Mucosa of descending colon (tissue), 3 donors: Measurements from ENCODE around the gene KRT20. TPM values are rescaled to one million over a fixed set of nuclear protein-coding genes. Genes with fewer than 3 reads are reported as not detected.

Experiments used
- ATAC-seq: fragments of 200-7000 bp; cut with Tn5 transposase; one replicate; pipeline ENCODE4 v1.9.1; 2020; ENCODE audit warnings: mild to moderate bottlenecking, moderate library complexity
- DNase-seq, 3 donors: peaks; one replicate each; pipeline ENCODE4 v3.0.0-alpha.2; 2020
- H3K36me3 ChIP-seq: fragments of 200-600 bp; one replicate; pipeline ENCODE4 v1.8.0; 2021; ENCODE audit warnings: low read depth, mild to moderate bottlenecking
- H3K4me1 ChIP-seq: fragments of 200-600 bp; one replicate; pipeline ENCODE4 v1.8.0; 2021; ENCODE audit warnings: low read depth, mild to moderate bottlenecking
- H3K4me3 ChIP-seq: fragments of 200-600 bp; one replicate; pipeline ENCODE4 v1.8.0; 2021; ENCODE audit warnings: mild to moderate bottlenecking
- H3K9me3 ChIP-seq: fragments of 200-600 bp; one replicate; pipeline ENCODE4 v1.8.0; 2021; ENCODE audit warnings: mild to moderate bottlenecking
- intact Hi-C, 2 donors: fragments of 100-400 bp; cut with DNase I in 1 of 2; cut with micrococcal nuclease in 1 of 2; formaldehyde crosslinking; loops; one replicate each; pipeline versions ENCODE4 v1.11.0 to v1.11.1; 2022; cut with DNase I, micrococcal nuclease
- long read RNA-seq, 2 donors: library from polyadenylated mRNA; unstranded; transcript quantifications; one replicate each; pipeline ENCODE4 v2.0.0, GENCODE V29; 2019 to 2021
- total RNA-seq, 3 donors: library from RNA; stranded (reverse); fragmentation: NEBNext Ultra II Directional in 2 of 3; extraction: Animal tissue kit (Norgen Biotek cat#: 25700) in 2 of 3; gene quantifications; one replicate each; pipeline versions ENCODE4 v1.2.1 to v1.2.4, GENCODE V29; 2021 to 2023
- TF ChIP-seq, protein P1 (sequence below): fragments of 200-600 bp; IDR thresholded peaks from one replicate; pipeline ENCODE4 v1.8.0; 2022; ENCODE audit warnings: antibody characterized with exemption, mild to moderate bottlenecking
- donor health status: DM: no; HTN: no; CAD: no; lungs with moderate emphysema.
- donor health status: DM: no; HTN: no; CAD: no.
- donor health status: DM: no; HTN: yes; CAD: no.

Gene KRT20, protein sequence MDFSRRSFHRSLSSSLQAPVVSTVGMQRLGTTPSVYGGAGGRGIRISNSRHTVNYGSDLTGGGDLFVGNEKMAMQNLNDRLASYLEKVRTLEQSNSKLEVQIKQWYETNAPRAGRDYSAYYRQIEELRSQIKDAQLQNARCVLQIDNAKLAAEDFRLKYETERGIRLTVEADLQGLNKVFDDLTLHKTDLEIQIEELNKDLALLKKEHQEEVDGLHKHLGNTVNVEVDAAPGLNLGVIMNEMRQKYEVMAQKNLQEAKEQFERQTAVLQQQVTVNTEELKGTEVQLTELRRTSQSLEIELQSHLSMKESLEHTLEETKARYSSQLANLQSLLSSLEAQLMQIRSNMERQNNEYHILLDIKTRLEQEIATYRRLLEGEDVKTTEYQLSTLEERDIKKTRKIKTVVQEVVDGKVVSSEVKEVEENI
- total RNA-seq: 1,000 to 10,000 TPM in 2 of 3 donors, 100 to 1,000 TPM in 1; 553 to 1,810 (median 1,312) TPM
- long read RNA-seq, donor 1, transcript KRT20-201 (8 exons, 1,737 nt): major isoform, 467 of 497 reads
- long read RNA-seq, donor 1, partial matches to known transcripts: 12 of 497 reads
- long read RNA-seq, donor 1, other reads (novel, unspliced or antisense): 14 of 497 reads
- long read RNA-seq, donor 2, transcript KRT20-201 (8 exons, 1,737 nt): major isoform, 241 of 376 reads
- long read RNA-seq, donor 2, transcript KRT20-202 (2 exons, 307 nt): minor isoform, 48 of 376 reads
- long read RNA-seq, donor 2, partial matches to known transcripts: 66 of 376 reads
- long read RNA-seq, donor 2, other reads (novel, unspliced or antisense): 21 of 376 reads

DNA sequence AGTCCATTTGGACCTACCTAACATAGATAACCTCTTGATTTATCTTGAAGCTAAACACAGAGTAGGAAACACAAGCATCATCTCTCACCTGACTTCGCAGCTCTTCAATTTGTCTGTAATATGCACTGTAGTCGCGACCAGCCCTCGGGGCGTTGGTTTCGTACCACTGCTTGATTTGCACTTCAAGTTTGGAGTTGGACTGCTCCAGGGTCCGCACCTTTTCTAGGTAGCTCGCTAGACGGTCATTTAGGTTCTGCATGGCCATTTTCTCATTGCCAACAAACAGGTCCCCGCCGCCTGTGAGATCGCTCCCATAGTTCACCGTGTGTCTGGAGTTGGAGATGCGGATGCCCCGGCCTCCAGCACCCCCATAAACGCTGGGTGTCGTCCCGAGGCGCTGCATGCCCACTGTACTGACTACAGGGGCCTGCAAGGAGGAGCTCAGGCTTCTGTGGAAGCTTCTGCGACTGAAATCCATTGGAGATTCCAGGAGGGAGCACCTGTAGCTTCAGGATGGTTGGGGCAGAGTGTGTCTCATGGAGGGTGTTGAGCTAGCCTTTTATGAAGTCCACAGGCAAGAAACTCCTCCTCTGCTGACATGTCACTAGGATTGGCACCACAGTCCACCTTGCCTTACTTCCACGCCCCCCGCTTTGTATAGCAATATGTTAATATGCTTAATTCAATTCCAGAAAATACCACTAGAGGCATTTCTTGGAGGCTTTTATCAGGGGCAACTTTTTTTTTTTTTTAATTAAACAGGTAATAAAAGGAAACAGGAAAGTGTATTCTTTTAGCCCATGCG, at the start of gene KRT20:
Gene KRT20, minus strand, starts transcription at position 535 of the 805 bp plus-strand sequence. Its CDS starts 57 bp downstream, at position 478.
- DNase-seq: peak; percentile 57 to 60 (median 58)
- TF ChIP-seq, protein P1, sequence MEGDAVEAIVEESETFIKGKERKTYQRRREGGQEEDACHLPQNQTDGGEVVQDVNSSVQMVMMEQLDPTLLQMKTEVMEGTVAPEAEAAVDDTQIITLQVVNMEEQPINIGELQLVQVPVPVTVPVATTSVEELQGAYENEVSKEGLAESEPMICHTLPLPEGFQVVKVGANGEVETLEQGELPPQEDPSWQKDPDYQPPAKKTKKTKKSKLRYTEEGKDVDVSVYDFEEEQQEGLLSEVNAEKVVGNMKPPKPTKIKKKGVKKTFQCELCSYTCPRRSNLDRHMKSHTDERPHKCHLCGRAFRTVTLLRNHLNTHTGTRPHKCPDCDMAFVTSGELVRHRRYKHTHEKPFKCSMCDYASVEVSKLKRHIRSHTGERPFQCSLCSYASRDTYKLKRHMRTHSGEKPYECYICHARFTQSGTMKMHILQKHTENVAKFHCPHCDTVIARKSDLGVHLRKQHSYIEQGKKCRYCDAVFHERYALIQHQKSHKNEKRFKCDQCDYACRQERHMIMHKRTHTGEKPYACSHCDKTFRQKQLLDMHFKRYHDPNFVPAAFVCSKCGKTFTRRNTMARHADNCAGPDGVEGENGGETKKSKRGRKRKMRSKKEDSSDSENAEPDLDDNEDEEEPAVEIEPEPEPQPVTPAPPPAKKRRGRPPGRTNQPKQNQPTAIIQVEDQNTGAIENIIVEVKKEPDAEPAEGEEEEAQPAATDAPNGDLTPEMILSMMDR: no peak
- ATAC-seq: peak; percentile 87
- intact Hi-C loops: no loop called here
- Histone ChIP-seq H3K4me3 (peak within 1 kb of the TSS; percentile 12), H3K36me3 (no peaks in the 10 kb centered on the region), H3K4me1 (peaks cover 4% of the 10 kb centered on the region), H3K9me3 (no peaks in the 10 kb centered on the region)

DNA sequence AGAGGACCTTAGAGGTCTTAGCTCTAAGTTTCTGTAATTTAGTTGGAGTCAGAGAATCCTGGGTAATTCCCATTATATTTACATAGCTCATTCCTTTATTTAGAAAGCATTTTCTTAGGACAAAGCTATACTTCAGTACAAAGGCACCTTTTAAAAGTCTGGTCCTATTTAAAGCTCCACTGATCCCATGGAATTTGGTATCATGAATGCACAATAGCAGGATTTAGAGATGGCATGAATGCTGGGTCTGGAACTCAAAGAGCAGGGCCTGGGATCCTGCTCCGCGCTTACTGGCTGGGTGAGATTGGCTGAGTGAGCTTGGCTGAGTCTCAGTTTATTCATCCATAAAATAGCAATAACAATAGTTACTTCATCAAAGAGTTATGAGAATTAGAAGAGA, 47.6 kb upstream of the KRT20 start:
- no peaks in the 10 kb centered on the region for H3K9me3 ChIP-seq
- TF ChIP-seq, protein P1: no peak
- no peaks in the 10 kb centered on the region for H3K36me3 ChIP-seq
- no peak overlapping the region for H3K4me3 ChIP-seq
- no peaks in the 10 kb centered on the region for H3K4me1 ChIP-seq
- intact Hi-C loops: no loop called here
- no peak for ATAC-seq
- no peak for DNase-seq

DNA sequence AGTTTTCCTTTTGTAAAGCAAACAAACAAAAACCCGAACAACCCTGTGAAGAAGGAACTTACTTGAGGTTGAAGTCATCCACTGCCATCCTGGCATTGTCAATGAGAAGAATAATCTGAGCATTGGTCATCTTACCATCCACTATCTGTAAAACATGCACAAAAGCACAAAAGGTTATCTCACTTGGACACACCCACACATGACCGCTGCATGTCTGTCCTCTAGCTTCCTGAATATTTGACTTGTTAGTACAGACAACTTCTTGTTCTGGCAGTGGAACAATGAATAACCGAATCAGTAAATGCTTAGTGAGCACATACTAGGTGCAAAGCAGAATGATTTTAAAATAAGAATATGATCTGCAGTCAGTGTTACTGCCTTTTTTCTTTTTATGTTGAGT, 46.3 kb upstream of the KRT20 start:
- Histone ChIP-seq H3K9me3 (no peaks in the 10 kb centered on the region), H3K4me1 (no peaks in the 10 kb centered on the region), H3K36me3 (no peaks in the 10 kb centered on the region), H3K4me3 (no peak overlapping the region)
- intact Hi-C loops: no loop called here
- no peak for DNase-seq
- no peak for ATAC-seq
- TF ChIP-seq, protein P1: no peak

DNA sequence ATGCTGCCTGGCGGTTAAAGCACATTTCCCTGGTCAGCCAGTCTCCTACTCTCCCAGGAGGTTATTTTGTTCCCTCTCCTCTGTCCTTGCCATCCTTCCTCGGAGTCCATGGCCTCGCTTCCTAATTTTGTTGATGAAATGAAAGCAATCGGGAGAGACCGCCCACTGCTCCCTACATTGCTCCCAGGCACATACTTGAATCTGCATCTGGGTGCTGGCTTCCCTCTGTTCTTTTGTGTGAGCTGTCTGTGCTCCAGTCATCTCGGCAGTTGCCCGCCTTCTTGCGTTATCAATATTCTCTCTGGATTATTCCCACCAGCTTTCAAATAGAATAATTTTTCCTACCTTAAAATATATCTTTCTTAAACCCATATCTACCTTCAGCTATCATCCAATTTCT, 41.3 kb upstream of the KRT20 start:
- TF ChIP-seq, protein P1: no peak

DNA sequence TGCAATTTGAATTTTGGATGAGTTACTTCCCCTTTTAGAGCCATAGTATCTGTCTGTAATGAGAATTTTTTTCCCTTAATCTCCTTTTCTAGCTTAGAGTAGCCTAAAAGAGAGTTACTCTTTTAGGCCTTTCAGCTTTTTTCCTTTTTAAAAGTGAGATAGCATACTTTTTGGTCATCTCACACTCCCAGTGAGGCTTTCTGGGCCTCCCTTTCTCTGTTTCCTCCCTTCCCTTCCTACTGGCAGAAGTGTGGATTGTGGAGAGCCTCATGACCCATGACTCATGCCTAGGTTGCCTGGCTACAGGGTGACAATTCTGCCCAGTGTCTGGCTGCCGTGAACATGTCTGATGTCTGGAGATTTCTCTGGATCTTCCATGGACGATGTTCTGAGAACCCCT, 37.2 kb upstream of the KRT20 start:
- DNase-seq (no peak), ATAC-seq (peak; percentile 72)
- no peak overlapping the region for H3K4me3 ChIP-seq
- TF ChIP-seq, protein P1: no peak
- H3K36me3 ChIP-seq: no peaks in the 10 kb centered on the region
- no peaks in the 10 kb centered on the region for H3K9me3 ChIP-seq
- no peaks in the 10 kb centered on the region for H3K4me1 ChIP-seq
- intact Hi-C loops: no loop called here

More for the DNA sequence above, 41.3 kb upstream of the KRT20 start:
- intact Hi-C loops: no loop called here
- no peak for ATAC-seq
- no peak overlapping the region for H3K4me3 ChIP-seq
- H3K36me3 ChIP-seq: no peaks in the 10 kb centered on the region
- no peaks in the 10 kb centered on the region for H3K4me1 ChIP-seq
- DNase-seq: no peak
- H3K9me3 ChIP-seq: no peaks in the 10 kb centered on the region
